Psoas muscle (tissue), 8 donors: ENCODE measurements around the gene SCD5. TPM values are rescaled to one million over a fixed set of nuclear protein-coding genes. Genes with fewer than 3 reads are reported as not detected.

Source experiments
- ATAC-seq, 4 donors: fragments of 200-7000 bp; cut with Tn5 transposase; one replicate each; pipeline ENCODE4 v1.9.1; 2020; ENCODE audit warnings: moderate library complexity in 3 of 4, mild to moderate bottlenecking in 2 of 4
- DNase-seq, 2 donors: peaks; one replicate each; pipeline ENCODE4 v3.0.0-alpha.2; 2020
- H3K27ac ChIP-seq: fragments of 200-600 bp; one replicate; pipeline ENCODE4 v1.8.0; 2022
- H3K27me3 ChIP-seq, 3 donors: fragments of 200-600 bp in 1 of 3; one replicate each; pipeline versions ENCODE4 v1.6.1 to v1.8.0; 2013 to 2022; ENCODE audit warnings: low read length in 2 of 3, mild to moderate bottlenecking in 2 of 3, moderate library complexity in 1 of 3; ENCODE audit not compliant: insufficient read depth in 3 of 3
- H3K36me3 ChIP-seq, 2 donors: fragments of 200-600 bp in 1 of 2; one replicate each; pipeline versions ENCODE4 v1.6.1 to v1.8.0; 2013 to 2022; ENCODE audit warnings: low read depth in 1 of 2, mild to moderate bottlenecking in 1 of 2, moderate library complexity in 1 of 2; ENCODE audit not compliant: insufficient read depth in 1 of 2
- H3K4me1 ChIP-seq: fragments of 200-600 bp; one replicate; pipeline ENCODE4 v1.8.0; 2022
- H3K4me3 ChIP-seq: fragments of 200-600 bp; one replicate; pipeline ENCODE4 v1.8.0; 2022; ENCODE audit warnings: mild to moderate bottlenecking
- H3K9me3 ChIP-seq: fragments of 200-600 bp; one replicate; pipeline ENCODE4 v1.8.0; 2022
- WGBS, 3 donors: extraction: QIAGEN DNeasy Blood & Tissue Kit; methylation state at CpG; one replicate each; pipeline versions ENCODE4 v1.1.6 to v1.1.7; 2013; 5-methylcytosine and 5-hydroxymethylcytosine counted together
- intact Hi-C, 2 donors: fragments of 100-400 bp; cut with DNase I; formaldehyde crosslinking; loops; one replicate each; pipeline versions ENCODE4 v1.11.0 to v1.14.2; 2022
- polyA plus RNA-seq, 3 donors: library from polyadenylated mRNA; stranded (reverse); fragments of 200-250 nt; gene quantifications; one replicate each; pipeline ENCODE4 v1.2.3, GENCODE V29; 2013
- total RNA-seq, 4 donors: library from RNA; stranded (reverse); fragmentation: NEBNext Ultra II Directional in 2 of 4; extraction: Animal tissue kit (Norgen Biotek cat#: 25700) in 2 of 4; gene quantifications; one replicate each; pipeline versions ENCODE4 v1.2.1 to v1.2.4, GENCODE V29; 2021 to 2023
- TF ChIP-seq, protein P1 (sequence below): fragments of 200-600 bp; IDR thresholded peaks from one replicate; pipeline ENCODE4 v1.8.0; 2022; ENCODE audit warnings: antibody characterized with exemption
- donor health status: healthy with polysubstance abuse.
- donor health status: DM: no; HTN: no; CAD: no; lungs with moderate emphysema.
- donor health status: Bipolar disorder and iron deficiency.
- donor health status: healthy.
- donor health status: DM: yes; HTN: yes; CAD: no.
- donor health status: DM: no; HTN: no; CAD: no.
- donor health status: DM: no; HTN: no; CAD: no.
- donor health status: DM: yes; HTN: yes; CAD: no.

The SCD5 gene
- total and polyA plus RNA-seq, 7 donors, result 0.61 to 1.6 (median 0.74) TPM

DNA sequence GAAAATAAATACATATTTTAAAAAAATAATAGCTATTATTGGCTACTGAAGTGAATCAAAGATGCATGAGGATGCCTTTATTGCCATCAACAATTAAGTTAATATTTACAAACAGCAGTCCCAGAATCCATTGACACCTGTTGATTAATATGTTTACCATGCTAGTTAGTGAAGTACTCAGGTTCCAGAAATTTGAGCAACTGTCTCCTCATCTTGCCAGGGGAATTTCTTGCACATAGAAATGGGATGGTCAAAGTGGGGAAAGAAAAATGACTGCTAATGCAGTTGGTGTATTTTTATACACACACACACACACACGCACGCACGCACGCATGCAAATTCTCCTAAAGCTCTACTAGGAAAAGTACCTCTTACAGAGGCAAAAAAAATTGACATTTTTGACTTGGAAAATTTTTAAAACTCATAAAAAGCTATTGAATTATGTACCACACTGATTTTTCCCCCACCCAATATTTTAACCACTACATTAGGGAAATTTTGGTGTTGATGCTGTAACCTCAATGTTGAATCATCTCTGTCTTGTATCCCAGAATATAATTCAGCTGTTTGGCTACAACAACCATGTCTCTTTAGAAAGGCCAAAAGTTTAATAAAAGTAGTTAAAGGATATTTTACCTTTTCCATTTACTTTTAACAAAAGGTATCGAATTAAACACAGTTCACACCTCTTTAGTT is 131.5 kb downstream of the SCD5 start:
- intact Hi-C loops, result no loop called here
- no peaks in the 10 kb centered on the region for H3K36me3 ChIP-seq
- ATAC-seq, result no peak
- TF ChIP-seq, protein P1, sequence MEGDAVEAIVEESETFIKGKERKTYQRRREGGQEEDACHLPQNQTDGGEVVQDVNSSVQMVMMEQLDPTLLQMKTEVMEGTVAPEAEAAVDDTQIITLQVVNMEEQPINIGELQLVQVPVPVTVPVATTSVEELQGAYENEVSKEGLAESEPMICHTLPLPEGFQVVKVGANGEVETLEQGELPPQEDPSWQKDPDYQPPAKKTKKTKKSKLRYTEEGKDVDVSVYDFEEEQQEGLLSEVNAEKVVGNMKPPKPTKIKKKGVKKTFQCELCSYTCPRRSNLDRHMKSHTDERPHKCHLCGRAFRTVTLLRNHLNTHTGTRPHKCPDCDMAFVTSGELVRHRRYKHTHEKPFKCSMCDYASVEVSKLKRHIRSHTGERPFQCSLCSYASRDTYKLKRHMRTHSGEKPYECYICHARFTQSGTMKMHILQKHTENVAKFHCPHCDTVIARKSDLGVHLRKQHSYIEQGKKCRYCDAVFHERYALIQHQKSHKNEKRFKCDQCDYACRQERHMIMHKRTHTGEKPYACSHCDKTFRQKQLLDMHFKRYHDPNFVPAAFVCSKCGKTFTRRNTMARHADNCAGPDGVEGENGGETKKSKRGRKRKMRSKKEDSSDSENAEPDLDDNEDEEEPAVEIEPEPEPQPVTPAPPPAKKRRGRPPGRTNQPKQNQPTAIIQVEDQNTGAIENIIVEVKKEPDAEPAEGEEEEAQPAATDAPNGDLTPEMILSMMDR, result no peak
- H3K4me1 ChIP-seq, result no peaks in the 10 kb centered on the region
- no peak for DNase-seq
- WGBS, 3 donors, result 91 to 97% (median 93%) methylated on average over 5 of the region's 5 CpGs
- H3K4me3 ChIP-seq, result no peak overlapping the region
- no peak overlapping the region for H3K27ac ChIP-seq
- peaks cover 9% of the 10 kb centered on the region for H3K9me3 ChIP-seq
- H3K27me3 ChIP-seq, result no peaks in the 10 kb centered on the region

DNA sequence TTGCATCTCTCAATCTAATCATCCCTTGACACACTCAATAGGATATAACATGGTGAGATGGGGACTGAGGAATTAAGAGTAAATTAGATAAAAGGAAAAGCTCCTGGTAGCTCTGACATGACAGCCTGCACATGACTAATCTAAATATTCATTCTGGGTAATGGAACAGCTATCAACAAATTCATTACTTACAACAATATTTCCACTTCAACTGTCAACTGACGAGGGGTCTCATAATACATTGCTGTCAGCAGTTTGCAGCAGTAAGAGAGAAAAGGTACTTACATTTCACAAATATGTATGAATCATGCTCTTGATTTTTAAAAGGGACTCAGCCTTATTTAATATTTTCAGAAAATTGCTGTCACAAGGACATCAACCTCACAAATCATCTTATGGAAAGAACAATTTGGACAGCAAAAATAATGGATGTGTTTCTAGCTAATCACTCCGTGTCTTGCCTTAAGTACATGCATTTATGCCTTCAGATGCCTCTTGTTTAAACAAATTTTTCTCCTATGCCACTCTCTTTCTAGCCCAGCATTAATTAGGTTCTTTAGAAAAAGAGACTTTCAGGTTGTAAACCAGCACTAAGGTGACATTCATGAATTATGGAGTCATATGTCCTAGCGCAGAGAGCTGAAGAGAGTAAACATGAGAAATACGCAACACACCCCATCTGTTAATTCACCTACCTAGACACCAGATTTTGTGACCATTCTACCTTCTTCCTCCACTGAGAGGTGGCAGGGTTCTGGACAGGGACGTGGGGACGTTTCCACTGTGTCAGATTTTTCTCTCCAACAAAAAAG is 137.2 kb downstream of the SCD5 start:
- Histone ChIP-seq H3K4me1 (no peaks in the 10 kb centered on the region), H3K4me3 (no peak overlapping the region), H3K36me3 (no peaks in the 10 kb centered on the region), H3K27me3 (no peaks in the 10 kb centered on the region), H3K27ac (no peak overlapping the region), H3K9me3 (no peaks in the 10 kb centered on the region)
- TF ChIP-seq, protein P1, result no peak
- intact Hi-C loops, result no loop called here
- WGBS, 3 donors, result 90% methylated on average over 6 of the region's 6 CpGs
- ATAC-seq (no peak), DNase-seq (no peak)

DNA sequence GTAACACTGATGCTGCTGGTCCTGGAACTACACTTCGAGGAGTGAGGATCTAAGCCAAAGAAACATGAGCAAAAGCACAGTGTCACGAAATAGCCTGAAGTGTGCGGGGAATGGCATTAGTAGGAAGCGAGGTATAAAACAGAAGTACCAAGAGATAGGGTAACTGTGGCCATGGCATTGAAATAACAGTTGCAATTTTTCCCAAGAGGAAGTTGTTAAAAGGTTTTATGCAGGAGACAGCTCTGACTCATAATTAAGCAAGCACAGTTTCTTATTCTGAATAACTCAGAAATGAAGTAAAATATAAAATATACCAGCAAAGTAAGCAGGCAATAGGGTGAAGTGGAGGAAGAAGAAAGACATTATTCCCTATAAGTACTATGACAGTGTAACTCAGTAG is 146.5 kb downstream of the SCD5 start:
- H3K27me3 ChIP-seq, result no peaks in the 10 kb centered on the region
- ATAC-seq (no peak), DNase-seq (no peak)
- no peaks in the 10 kb centered on the region for H3K4me1 ChIP-seq
- 35 to 70% (median 40%) methylated on average over 4 of the region's 4 CpGs for WGBS, 3 donors
- no peaks in the 10 kb centered on the region for H3K36me3 ChIP-seq
- intact Hi-C loops, result no loop called here
- no peaks in the 10 kb centered on the region for H3K9me3 ChIP-seq
- H3K27ac ChIP-seq, result no peak overlapping the region
- no peak overlapping the region for H3K4me3 ChIP-seq
- TF ChIP-seq, protein P1, result no peak

DNA sequence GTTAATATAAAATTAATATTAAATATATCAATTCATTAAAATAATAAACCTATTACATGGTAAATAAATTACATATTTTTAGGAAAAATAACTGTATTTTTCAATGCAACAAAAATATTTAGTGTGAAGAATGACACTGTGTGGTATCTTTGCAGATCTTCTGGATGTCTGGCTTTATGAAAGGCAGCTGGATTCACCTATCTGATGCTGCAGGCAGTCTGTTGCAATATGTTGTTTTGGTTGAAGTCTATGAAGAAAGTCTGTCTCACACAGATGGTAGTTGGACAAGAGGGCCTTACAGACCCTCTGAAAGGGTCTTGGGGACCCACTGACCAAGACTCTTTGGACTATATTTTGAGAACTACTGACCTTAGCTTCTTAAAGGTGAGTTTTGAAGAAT is 147.7 kb downstream of the SCD5 start:
- Histone ChIP-seq H3K9me3 (no peaks in the 10 kb centered on the region), H3K4me3 (no peak overlapping the region), H3K4me1 (no peaks in the 10 kb centered on the region), H3K27ac (no peak overlapping the region), H3K36me3 (no peaks in the 10 kb centered on the region), H3K27me3 (no peaks in the 10 kb centered on the region)
- intact Hi-C loops, result no loop called here
- TF ChIP-seq, protein P1, result no peak
- ATAC-seq, result no peak
- DNase-seq, result no peak
